ENCODE measurements around the gene ARSG. TPM values are rescaled to one million over a fixed set of nuclear protein-coding genes. Genes with fewer than 3 reads are reported as not detected.
A peak's percentile ranks its signal among the peaks of the same experiment; 100 is the strongest.

Gene ARSG
- total and polyA plus RNA-seq, 12 donors = 0.95 to 6.2 (median 3.5) TPM

DNA sequence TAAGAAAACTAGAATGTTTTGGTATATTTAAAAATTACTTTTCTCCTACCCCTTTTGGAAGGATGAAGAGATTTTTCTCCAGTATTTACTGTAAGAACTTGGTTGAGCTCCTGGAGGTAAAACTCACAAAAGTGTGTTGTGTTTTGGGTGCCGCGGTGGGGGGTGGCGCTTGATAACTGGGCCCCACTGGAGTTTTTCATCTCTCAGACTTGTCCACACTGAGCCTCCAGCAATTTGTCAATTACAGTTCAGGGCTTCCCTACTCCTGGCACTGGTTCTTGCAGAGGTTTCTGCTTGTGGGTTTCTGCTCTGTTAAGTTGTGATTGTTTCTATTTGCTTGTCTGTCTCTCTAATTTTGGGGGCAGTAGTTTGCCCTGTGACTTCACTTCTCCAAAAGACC, 126.0 kb downstream of the ARSG start:
- 97% methylated on average over 3 of the region's 3 CpGs for WGBS, 2 donors
- Histone ChIP-seq H3K27ac (no peak overlapping the region), H3K36me3 (peaks cover 0 to 36% (median 31%) of the 10 kb centered on the region in 9 donors), H3K4me3 (no peak overlapping the region), H3K9me3 (peaks cover 0 to 38% (median 0%) of the 10 kb centered on the region in 11 donors), H3K4me1 (peaks cover 0 to 16% (median 0%) of the 10 kb centered on the region in 9 donors), H3K27me3 (no peaks in the 10 kb centered on the region)
- TF ChIP-seq CTCF (IDR thresholded peaks at IDR 0.05) = no peak
- DNase-seq (no peak), ATAC-seq (peak in 1 of 8 donors; percentile 34)
- intact Hi-C loops (cut with DNase I) = no loop called here

DNA sequence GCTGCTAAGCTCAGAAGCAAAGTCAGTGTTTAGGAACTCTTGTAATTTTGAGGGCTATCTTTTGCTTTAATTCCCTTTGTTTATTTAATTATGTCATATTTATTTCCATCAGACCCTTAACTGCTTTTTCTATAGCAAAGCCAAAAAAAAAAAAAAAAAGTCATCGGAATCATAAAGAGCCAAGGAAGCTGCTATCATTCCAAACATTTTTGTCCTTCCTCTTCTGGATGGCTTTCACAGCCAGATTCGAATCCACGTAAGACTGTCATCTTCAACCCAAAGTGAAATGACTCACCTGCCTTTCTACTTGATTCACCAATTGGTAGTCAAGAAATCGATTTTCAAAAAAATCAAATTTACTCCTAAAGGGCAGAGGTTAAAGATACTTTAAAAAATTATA, 127.6 kb downstream of the ARSG start:
- WGBS, 2 donors = 45 to 58% methylated on average over 4 of the region's 4 CpGs
- DNase-seq = no peak
- TF ChIP-seq CTCF (IDR thresholded peaks at IDR 0.05) = no peak
- no peak overlapping the region for H3K4me3 ChIP-seq
- intact Hi-C loops (cut with DNase I) = no loop called here
- H3K27ac ChIP-seq = no peak overlapping the region
- no peaks in the 10 kb centered on the region for H3K27me3 ChIP-seq
- no peak for ATAC-seq
- H3K4me1 ChIP-seq = peaks cover 0 to 16% (median 0%) of the 10 kb centered on the region in 9 donors
- peaks cover 0 to 37% (median 0%) of the 10 kb centered on the region in 11 donors for H3K9me3 ChIP-seq
- H3K36me3 ChIP-seq = peaks cover 0 to 51% (median 44%) of the 10 kb centered on the region in 9 donors

- peaks cover 0 to 63% (median 54%) of the 10 kb centered on the region in 9 donors for H3K36me3 ChIP-seq
- H3K27ac ChIP-seq = no peak overlapping the region
- DNase-seq = no peak
- peaks cover 0 to 12% (median 0%) of the 10 kb centered on the region in 9 donors for H3K4me1 ChIP-seq
- H3K9me3 ChIP-seq = peaks cover 0 to 25% (median 0%) of the 10 kb centered on the region in 11 donors
- no peaks in the 10 kb centered on the region for H3K27me3 ChIP-seq
- ATAC-seq = no peak
- 94 to 95% methylated on average over 14 of the region's 14 CpGs for WGBS, 2 donors
- intact Hi-C loops (cut with DNase I) = loop anchor here in 2 of 10 donors (5.0 to 10.0 kb wide), 2 partner anchors 155 to 318 kb away; no protein-coding TSS in a partner anchor
- no peak for TF ChIP-seq CTCF (IDR thresholded peaks at IDR 0.05)
- no peak overlapping the region for H3K4me3 ChIP-seq
Measured at GRCh38 chr17:68420065-68420464, 128.8 kb downstream of the ARSG start.

DNA sequence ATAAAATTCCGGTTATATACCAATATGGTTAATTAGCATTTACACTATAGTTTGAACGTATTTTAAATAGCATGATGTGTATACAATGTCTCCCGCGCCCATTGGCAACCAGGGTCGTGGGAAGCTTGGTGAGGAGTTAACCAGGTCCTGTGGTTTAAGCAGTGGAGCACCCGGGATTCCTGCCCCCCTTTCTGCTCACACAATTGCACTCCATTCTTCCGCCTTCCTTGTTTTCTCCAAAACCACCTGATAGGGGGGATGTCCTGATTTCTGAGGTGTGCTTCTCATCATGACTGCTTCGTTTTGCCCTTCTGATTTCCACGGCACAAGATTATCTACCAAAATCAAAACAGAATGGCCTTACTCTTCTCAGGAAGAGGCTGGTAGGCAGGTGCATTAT, 130.2 kb downstream of the ARSG start:
- 88 to 90% methylated on average over 9 of the region's 9 CpGs for WGBS, 2 donors
- intact Hi-C loops (cut with DNase I) = loop anchor here in 2 of 10 donors (5.0 to 10.0 kb wide), 2 partner anchors 157 to 319 kb away; no protein-coding TSS in a partner anchor
- Histone ChIP-seq H3K9me3 (peaks cover 0 to 10% (median 0%) of the 10 kb centered on the region in 11 donors), H3K27ac (no peak overlapping the region), H3K36me3 (peaks cover 0 to 78% (median 67%) of the 10 kb centered on the region in 9 donors), H3K4me1 (peaks cover 0 to 12% (median 0%) of the 10 kb centered on the region in 9 donors), H3K4me3 (no peak overlapping the region), H3K27me3 (no peaks in the 10 kb centered on the region)
- ATAC-seq (no peak), DNase-seq (no peak)
- TF ChIP-seq CTCF (IDR thresholded peaks at IDR 0.05) = no peak
